Epithelial cell of esophagus (primary cell): ENCODE results near the gene ORC1.

Experiments used
- DNase-seq: peaks from one replicate; pipeline ENCODE4 v3.0.0; 2010; ENCODE audit warnings: low read depth
- H3K4me3 ChIP-seq: 2 replicates; pipeline ENCODE4 v1.5.1; 2011; ENCODE audit warnings: mild to moderate bottlenecking, low read length, control low read depth
- TF ChIP-seq, protein P1 (sequence below): IDR thresholded peaks from 2 replicates; pipeline ENCODE4 v1.5.1; 2011; ENCODE audit warnings: low read depth, mild to moderate bottlenecking, low read length, control low read depth, inconsistent platforms; ENCODE audit not compliant: insufficient read depth; ENCODE audit errors: missing control alignments

The ORC1 gene

DNA sequence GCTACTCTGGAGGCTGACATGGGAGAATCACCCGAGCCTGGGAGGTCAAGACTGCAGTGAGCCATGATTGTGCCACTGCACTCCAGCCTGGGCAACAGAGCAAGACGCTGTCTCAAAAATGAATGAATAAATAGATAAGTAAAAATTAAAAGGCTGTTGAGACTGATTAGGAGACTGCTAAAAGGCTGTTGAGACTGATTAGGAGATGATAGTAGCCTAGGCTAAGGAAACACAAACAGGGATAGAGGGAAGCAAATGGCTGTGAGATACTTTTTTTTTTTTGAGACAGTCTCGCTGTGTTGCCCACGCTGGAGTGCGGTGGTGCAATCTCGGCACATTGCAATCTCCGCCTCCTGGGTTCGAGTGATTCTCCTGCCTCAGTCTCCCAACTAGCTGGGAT is 28.6 kb upstream of the ORC1 start:
- TF ChIP-seq, protein P1, sequence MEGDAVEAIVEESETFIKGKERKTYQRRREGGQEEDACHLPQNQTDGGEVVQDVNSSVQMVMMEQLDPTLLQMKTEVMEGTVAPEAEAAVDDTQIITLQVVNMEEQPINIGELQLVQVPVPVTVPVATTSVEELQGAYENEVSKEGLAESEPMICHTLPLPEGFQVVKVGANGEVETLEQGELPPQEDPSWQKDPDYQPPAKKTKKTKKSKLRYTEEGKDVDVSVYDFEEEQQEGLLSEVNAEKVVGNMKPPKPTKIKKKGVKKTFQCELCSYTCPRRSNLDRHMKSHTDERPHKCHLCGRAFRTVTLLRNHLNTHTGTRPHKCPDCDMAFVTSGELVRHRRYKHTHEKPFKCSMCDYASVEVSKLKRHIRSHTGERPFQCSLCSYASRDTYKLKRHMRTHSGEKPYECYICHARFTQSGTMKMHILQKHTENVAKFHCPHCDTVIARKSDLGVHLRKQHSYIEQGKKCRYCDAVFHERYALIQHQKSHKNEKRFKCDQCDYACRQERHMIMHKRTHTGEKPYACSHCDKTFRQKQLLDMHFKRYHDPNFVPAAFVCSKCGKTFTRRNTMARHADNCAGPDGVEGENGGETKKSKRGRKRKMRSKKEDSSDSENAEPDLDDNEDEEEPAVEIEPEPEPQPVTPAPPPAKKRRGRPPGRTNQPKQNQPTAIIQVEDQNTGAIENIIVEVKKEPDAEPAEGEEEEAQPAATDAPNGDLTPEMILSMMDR = no peak
- no peak overlapping the region for H3K4me3 ChIP-seq
- DNase-seq = no peak

DNA sequence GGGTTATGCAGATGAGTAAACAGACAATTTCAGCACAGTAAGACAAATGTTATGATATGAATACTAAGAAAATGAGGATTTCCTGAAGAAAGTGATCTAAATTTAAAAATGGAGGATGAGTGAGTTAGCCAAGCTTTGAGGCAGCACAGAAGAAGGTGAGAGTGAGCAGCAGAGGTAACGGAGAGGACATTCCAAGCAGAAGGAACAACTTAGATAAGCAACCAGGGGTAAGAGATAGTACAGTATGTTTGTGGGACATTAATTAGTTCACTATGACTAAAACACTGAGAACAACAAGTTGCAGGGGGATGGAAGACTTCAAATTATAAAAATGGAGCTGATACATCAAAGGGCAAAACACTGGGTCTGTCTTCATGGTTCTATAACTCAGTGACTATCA is 22.9 kb upstream of the ORC1 start:
- H3K4me3 ChIP-seq = no peak overlapping the region
- TF ChIP-seq, protein P1 = no peak
- no peak for DNase-seq

DNA sequence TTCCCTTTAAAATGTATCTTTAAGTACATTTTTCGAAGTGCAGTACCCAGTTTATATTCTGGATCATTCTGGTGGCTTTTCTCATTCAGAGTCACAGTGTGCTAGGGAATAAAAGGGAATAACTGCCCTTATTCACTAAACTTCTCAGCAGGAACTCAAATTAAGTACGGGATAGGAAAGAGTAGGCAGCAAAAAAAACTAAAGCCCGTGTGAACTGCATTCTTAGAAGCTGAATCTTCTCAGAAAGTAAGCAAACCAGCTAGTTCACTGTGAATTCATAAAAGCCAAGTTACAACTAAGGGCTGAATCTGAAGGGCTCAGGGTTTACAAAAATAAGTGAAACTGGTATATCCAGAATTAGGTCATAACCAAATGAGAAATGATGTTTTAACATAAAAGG is 22.1 kb upstream of the ORC1 start:
- TF ChIP-seq, protein P1 = no peak
- no peak overlapping the region for H3K4me3 ChIP-seq
- DNase-seq = peak; percentile 71

DNA sequence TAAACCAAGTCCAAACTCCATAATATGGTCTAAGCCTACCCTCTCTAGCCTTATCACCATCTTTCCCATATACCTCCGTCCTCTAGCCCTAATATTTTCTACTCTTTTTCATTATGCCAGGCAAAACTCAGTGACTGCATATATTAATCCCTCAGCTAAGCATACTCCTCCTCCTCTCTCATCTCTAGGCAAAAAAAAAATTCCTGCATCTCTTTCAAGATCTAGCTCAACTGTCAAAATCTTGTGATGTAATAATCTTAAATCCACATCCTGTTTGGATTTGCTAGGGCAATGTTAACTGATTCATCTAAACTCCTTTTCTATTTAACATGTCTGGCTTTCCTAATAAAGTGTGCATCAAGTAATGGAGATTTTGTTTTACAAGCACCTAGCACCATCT is 20.6 kb upstream of the ORC1 start:
- DNase-seq = no peak
- H3K4me3 ChIP-seq = no peak overlapping the region
- TF ChIP-seq, protein P1 = no peak

DNA sequence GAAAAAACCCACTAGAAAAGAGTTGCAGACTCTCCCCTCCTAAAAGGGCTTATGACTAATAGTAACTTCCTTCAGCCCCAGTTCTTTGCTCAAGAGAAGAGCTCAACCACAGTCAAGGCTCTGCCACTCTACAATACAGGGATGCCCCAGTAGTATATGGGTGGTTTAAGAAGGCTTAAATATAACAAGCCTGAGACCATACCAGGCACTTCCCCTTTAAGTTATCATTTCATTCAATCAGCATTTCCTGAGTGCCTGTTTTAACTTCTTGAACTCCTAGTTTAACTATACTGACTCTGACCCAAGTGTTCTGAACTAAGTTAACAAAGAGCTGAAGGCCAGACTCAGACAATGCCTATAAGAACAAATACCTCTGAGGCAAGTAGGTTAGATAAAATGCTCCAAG is 20.0 kb upstream of the ORC1 start:
- TF ChIP-seq, protein P1 = no peak
- no peak overlapping the region for H3K4me3 ChIP-seq
- no peak for DNase-seq

DNA sequence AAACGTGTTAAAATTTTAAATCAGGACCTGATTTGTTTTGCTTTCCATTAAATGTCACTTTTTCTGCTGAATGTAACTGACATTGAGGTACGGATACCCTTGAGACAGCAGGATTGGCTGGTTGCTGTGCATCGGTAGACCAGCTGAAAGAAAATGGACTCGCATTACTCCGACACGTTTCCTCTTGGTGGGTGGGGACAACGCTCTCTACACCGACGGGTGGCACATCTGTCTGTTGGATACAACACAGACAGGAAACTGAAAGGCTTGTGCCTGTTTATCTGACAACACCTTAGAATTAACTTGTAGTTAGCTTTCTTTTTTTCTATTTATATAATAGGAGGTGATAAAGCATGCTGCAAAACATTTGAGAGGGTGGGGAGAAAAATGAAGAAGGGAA is 19.5 kb upstream of the ORC1 start:
- no peak for DNase-seq
- no peak overlapping the region for H3K4me3 ChIP-seq
- TF ChIP-seq, protein P1 = no peak

DNA sequence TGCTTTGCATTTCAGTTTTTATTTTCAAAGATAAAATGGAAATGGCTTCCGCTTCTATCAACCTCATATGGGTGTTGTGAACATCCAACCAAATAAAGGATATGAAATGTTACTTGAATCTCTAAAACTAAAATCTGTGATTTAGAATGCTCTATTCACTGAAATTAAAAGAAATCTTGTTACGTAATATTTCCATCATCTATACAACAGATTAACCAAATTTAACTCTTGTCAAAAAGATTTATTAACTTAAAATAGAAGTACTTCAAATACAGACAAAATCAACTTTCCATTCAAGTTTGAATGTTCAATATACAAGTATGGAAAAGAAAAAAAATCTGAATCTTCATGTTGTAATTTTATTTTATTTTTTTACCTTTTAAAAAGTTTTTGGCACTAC is 18.8 kb upstream of the ORC1 start:
- no peak for DNase-seq
- H3K4me3 ChIP-seq = no peak overlapping the region
- TF ChIP-seq, protein P1 = no peak
